Right lobe of liver (tissue), 6 donors: ENCODE results near the gene GPR87. TPM values are rescaled to one million over a fixed set of nuclear protein-coding genes. Genes with fewer than 3 reads are reported as not detected.

Experiments used
- ATAC-seq, 4 donors: fragments of 200-7000 bp; cut with Tn5 transposase; one replicate each; pipeline ENCODE4 v1.9.1; 2020; ENCODE audit warnings: mild to moderate bottlenecking in 4 of 4, moderate library complexity in 4 of 4
- DNase-seq, 3 donors: peaks; one replicate each; pipeline ENCODE4 v3.0.0-alpha.2; 2020
- H3K27ac ChIP-seq, 3 donors: fragments of 200-600 bp; one replicate each; pipeline ENCODE4 v1.8.0; 2022
- H3K27me3 ChIP-seq, 2 donors: fragments of 200-600 bp; one replicate each; pipeline ENCODE4 v1.8.0; 2022
- H3K36me3 ChIP-seq, 4 donors: fragments of 200-600 bp; sonication (generic) in 1 of 4; one replicate each; pipeline versions ENCODE4 v1.5.1 to v1.8.0; 2017 to 2022; ENCODE audit warnings: control low read depth in 1 of 4
- H3K4me1 ChIP-seq, 4 donors: fragments of 200-600 bp; sonication (generic) in 1 of 4; one replicate each; pipeline versions ENCODE4 v1.5.1 to v1.8.0; 2017 to 2022; ENCODE audit warnings: control low read depth in 1 of 4
- H3K4me3 ChIP-seq, 3 donors: fragments of 200-600 bp; one replicate each; pipeline ENCODE4 v1.8.0; 2022
- H3K9me3 ChIP-seq, 4 donors: fragments of 200-600 bp; sonication (generic) in 1 of 4; one replicate each; pipeline versions ENCODE4 v1.5.1 to v1.8.0; 2017 to 2022; ENCODE audit warnings: control low read depth in 1 of 4
- POLR2A ChIP-seq: fragments of 450-650 bp; IDR thresholded peaks from one replicate; pipeline ENCODE4 v1.6.1; 2017; ENCODE audit warnings: antibody characterized with exemption, mild to moderate bottlenecking
- WGBS: methylation state at CpG from one replicate; pipeline ENCODE4 v1.1.6; 2018; ENCODE audit warnings: low coverage, low lambda C conversion rate; ENCODE audit not compliant: insufficient coverage; ENCODE audit errors: missing lambda C conversion rate; 5-methylcytosine and 5-hydroxymethylcytosine counted together
- intact Hi-C, 2 donors: fragments of 100-400 bp; cut with DNase I; formaldehyde crosslinking; loops; one replicate each; pipeline versions ENCODE4 v1.11.2 to v1.14.1; 2022
- total RNA-seq, 6 experiments: library from RNA; depleted of rRNA in 2 of 6; stranded (reverse); fragments of >200 nt in 2 of 6; fragmentation: NEBNext Ultra II Directional in 3 of 6; extraction: Animal tissue kit (Norgen Biotek cat#: 25700) in 3 of 6; gene quantifications; one replicate each; pipeline versions ENCODE4 v1.1.0 to v1.2.4, GENCODE V29; 2016 to 2023
- TF ChIP-seq, protein P1 (sequence below), 4 donors: fragments of 200-600 bp in 3 of 4; fragments of 450-650 bp in 1 of 4; IDR thresholded peaks; one replicate each; pipeline versions ENCODE4 v1.5.1 to v1.8.0; 2016 to 2022; ENCODE audit warnings: antibody characterized with exemption in 4 of 4, mild to moderate bottlenecking in 2 of 4
- donor health status: DM: no; HTN: yes; CAD: no.
- donor health status: DM: no; HTN: no; CAD: no.
- donor health status: DM: no; HTN: no; CAD: no.
- donor health status: DM: no; HTN: yes; CAD: no.
- donor health status: DM: no; HTN: yes; CAD: no.

GPR87 gene
- total RNA-seq, 6 experiments from 2014 or later = not detected

DNA sequence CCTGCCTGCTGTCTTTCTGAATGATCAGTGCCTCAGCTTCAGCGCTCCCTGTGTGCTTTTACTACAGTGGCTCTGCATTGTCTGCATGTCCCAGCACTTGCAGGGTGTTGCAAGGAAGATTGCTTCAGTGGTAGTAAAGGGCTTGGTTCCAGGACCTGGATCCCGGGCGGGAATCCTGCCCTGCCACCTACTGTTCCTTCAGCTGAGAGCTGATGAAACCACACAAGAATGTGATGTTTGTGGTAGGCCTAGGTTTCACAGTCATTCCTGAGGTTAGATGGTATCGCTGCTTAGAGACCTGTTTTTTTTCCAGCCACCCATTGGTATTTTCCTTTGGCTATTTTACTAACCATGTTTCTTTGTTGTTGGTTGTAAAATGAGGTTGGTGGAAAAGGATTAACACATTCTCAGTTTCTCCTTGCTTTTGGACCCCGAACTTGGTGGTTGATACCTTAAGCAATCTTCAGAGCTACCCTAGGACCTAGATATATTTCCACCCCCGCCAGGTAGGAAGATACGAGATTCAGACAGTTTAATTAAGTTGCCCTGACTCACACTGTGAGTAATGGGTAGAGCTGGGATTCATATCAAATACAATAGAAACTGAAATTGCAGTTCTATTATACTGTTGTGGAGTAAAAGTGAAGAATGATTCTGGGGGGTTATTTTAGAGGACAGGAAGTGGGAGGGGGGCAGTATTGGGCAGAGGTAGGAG, 11.4 kb downstream of the GPR87 start:
- intact Hi-C loops = no loop called here
- no peaks in the 10 kb centered on the region for H3K27me3 ChIP-seq
- TF ChIP-seq POLR2A = no peak
- TF ChIP-seq, protein P1, sequence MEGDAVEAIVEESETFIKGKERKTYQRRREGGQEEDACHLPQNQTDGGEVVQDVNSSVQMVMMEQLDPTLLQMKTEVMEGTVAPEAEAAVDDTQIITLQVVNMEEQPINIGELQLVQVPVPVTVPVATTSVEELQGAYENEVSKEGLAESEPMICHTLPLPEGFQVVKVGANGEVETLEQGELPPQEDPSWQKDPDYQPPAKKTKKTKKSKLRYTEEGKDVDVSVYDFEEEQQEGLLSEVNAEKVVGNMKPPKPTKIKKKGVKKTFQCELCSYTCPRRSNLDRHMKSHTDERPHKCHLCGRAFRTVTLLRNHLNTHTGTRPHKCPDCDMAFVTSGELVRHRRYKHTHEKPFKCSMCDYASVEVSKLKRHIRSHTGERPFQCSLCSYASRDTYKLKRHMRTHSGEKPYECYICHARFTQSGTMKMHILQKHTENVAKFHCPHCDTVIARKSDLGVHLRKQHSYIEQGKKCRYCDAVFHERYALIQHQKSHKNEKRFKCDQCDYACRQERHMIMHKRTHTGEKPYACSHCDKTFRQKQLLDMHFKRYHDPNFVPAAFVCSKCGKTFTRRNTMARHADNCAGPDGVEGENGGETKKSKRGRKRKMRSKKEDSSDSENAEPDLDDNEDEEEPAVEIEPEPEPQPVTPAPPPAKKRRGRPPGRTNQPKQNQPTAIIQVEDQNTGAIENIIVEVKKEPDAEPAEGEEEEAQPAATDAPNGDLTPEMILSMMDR (IDR thresholded peaks at IDR 0.05) = peak in 1 of 4 donors; percentile 28
- no peak overlapping the region for H3K4me3 ChIP-seq
- peak; percentile 60 to 66 (median 60) for DNase-seq
- WGBS = 78% methylated on average over 4 of the region's 7 CpGs
- ATAC-seq = peak; percentile 59 to 98 (median 80)
- no peaks in the 10 kb centered on the region for H3K36me3 ChIP-seq
- H3K27ac ChIP-seq = no peak overlapping the region
- H3K9me3 ChIP-seq = peaks cover 0 to 3% (median 0%) of the 10 kb centered on the region in 4 donors
- no peaks in the 10 kb centered on the region for H3K4me1 ChIP-seq

DNA sequence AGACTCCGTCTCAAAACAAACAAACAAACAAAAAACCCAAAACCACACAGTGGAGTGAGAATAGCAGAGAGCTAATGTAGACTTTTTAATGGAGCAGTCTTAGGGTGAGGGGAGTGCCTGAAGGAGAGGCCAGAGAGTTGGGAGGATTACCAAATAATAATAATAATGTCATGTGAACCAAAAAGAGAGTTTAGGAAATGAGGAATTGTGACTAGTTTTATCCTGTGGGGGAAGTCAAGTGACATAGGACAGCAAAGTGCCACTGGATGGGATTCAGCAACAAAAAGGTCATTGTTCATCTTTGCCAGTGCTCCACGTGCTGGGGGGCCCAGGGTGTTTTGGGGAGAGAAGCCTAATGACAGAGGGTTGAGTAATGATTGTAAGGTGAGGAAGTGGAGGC, 12.9 kb downstream of the GPR87 start:
- TF ChIP-seq POLR2A = no peak
- TF ChIP-seq, protein P1 (IDR thresholded peaks at IDR 0.05) = no peak
- Histone ChIP-seq H3K27ac (no peak overlapping the region), H3K27me3 (no peaks in the 10 kb centered on the region), H3K9me3 (peaks cover 0 to 3% (median 0%) of the 10 kb centered on the region in 4 donors), H3K4me3 (no peak overlapping the region), H3K36me3 (no peaks in the 10 kb centered on the region), H3K4me1 (no peaks in the 10 kb centered on the region)
- 57% methylated on average over 2 of the region's 2 CpGs for WGBS
- ATAC-seq = no peak
- no peak for DNase-seq
- intact Hi-C loops = no loop called here

DNA sequence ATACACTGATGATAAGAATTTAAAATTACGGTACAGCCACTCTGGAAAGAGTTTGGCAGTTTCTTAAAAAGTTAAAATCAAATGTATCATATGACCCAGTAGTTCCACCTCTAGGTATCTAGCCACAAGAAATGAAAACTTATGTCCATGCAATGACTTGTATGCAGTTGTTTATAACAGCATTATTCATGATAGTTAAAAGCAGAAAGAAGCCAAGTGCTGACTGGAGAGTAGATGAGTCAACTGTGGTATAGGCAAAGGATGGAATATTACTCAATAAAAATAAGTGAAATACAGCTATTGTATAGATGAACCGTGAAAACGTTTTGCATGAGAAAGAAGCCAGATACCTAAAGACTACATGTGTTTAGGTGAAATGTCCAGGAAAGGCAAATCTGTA, 14.8 kb downstream of the GPR87 start:
- Histone ChIP-seq H3K9me3 (peaks cover 0 to 3% (median 0%) of the 10 kb centered on the region in 4 donors), H3K27me3 (no peaks in the 10 kb centered on the region), H3K36me3 (no peaks in the 10 kb centered on the region), H3K4me3 (no peak overlapping the region), H3K27ac (no peak overlapping the region), H3K4me1 (no peaks in the 10 kb centered on the region)
- DNase-seq = no peak
- no peak for TF ChIP-seq POLR2A
- TF ChIP-seq, protein P1 (IDR thresholded peaks at IDR 0.05) = no peak
- intact Hi-C loops = no loop called here
- no peak for ATAC-seq
- WGBS = 74% methylated on average over 3 of the region's 3 CpGs

DNA sequence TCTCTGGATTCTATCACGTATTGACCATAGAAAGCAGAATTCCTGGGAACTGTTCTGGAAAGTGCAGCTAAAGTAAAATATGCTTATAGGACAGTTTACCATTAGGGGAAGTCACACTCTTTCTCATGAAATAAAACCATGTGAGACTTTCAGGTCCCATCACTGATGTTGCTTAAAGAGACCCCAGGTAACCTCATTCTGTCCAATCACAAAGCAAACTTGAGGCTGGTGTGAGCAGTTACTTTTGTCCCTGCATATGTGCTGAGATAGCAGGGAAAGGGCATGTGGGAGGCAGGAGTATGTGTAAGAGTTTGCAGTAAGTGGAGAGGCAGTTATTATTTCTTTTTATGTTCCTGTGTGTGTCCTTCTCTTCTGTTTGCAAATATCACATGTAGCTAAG, 16.1 kb downstream of the GPR87 start:
- ATAC-seq = peak; percentile 19 to 57 (median 46)
- Histone ChIP-seq H3K4me3 (no peak overlapping the region), H3K9me3 (peaks cover 0 to 3% (median 0%) of the 10 kb centered on the region in 4 donors), H3K27ac (no peak overlapping the region), H3K27me3 (no peaks in the 10 kb centered on the region), H3K36me3 (no peaks in the 10 kb centered on the region), H3K4me1 (no peaks in the 10 kb centered on the region)
- 75% methylated on average over 1 of the region's 1 CpG for WGBS
- DNase-seq = no peak
- intact Hi-C loops = no loop called here
- TF ChIP-seq, protein P1 (IDR thresholded peaks at IDR 0.05) = no peak
- TF ChIP-seq POLR2A = no peak
